Measurements from ENCODE around the gene GABRP. TPM values are rescaled to one million over a fixed set of nuclear protein-coding genes. Genes with fewer than 3 reads are reported as not detected.
"Not testable (repeated sequence)": the region's sequence is repeated elsewhere in the genome, so short reads cannot be mapped to it uniquely, and the experiment has no call there.

The GABRP gene
- total RNA-seq, 1 experiment from 2014 or later = not detected

- not testable (repeated sequence) for DNase-seq (ENCODE audit: low read depth)
Measured at GRCh38 chr5:170754508-170754907, 29.0 kb upstream of the GABRP start.

DNA sequence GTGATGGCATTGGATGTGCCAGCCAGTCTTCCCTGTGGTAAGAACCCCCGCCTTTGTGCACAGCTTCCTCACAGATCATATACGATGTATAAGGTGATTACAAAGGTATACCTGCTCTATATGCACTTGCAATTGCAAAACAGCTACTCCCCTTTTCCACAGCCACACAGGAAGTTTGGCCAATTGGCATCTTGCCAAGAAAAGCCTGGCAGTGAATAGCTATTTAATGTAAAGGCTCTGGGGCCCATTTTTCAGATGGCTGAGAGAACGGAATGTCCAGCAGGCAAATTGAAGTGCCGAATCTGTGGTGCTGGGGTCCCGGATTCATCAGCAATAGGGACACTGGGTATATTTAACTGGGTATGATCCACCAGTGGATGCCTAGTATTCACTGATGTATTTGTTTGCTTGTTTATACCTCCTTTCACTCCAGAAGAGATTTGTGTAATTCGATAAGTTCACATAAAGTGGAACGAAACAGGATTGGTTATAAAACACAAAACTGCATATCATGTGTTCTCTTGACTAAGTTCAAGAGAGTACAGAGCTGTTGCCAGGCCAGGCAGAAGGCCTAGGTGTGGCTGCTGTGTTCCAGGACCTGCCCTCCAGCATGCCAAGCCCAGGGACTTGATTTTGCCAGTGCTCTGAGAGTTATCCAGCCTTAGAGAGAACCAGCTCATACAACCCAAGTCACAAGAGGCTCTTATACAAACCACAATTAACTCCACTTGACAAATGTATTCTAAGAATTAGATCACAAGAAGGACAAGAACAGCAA lies 27.7 kb upstream of the GABRP start:
- DNase-seq (ENCODE audit: low read depth) = no peak

DNA sequence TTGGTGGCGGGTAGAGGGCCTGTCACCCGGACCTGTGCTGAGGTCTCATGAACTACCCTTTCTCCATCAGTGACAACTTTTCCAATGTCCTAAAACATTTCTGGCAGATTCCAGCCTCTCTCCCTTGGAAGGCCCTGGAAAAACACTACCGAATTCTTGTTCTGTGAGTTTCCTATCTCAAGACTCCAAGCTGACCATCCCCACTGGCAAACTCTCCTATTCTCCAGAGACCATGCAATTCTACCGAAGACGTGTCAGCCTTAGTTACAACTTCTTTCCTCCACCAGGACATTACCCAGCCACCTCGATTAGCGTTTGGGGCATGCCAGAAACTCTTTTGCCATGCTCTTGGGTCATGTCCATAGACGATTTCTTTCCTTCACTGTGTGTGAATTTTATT lies 26.8 kb upstream of the GABRP start:
- DNase-seq (ENCODE audit: low read depth) = no peak

GRCh38 chr5:170757182-170757601 lies 26.3 kb upstream of the GABRP start:
- DNase-seq (ENCODE audit: low read depth) = no peak

- no peak for DNase-seq (ENCODE audit: low read depth)
Measured at GRCh38 chr5:170757669-170758068, 25.9 kb upstream of the GABRP start.

GRCh38 chr5:170758481-170758880 lies 25.0 kb upstream of the GABRP start:
- no peak for DNase-seq (ENCODE audit: low read depth)

- DNase-seq (ENCODE audit: low read depth) = no peak
Measured at GRCh38 chr5:170760113-170760512, 23.4 kb upstream of the GABRP start.

DNA sequence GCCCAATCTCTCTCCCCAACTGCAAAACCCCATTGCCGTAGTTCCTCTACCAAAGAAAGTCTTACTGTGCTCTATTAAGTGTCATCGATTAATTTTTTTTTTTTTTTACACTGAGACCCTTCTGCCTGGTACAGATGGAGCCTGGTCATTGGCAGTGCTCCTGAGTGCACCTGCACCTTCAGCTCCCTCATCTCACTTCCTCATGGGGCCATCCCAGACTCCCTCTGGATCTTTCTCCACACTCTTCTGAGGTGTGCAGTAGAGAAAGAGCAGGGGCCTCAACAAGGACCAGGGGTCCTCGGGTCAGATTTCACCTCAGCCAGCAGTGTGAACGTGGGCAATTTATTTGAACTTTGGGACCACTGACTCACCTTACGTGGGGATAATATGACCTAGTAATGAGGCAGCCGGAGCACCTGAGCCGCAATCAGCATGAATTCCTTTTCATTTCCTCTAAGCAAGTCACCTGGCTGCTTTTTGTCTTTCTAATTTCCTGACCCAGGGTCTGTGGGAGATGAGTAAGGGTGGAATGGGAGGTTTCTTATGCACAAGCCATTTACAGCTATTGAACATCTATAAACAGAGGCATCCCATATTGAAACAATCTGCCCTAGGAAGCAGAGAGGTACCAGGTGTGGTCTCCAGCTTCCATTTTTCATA lies 22.3 kb upstream of the GABRP start:
- DNase-seq (ENCODE audit: low read depth) = no peak

GRCh38 chr5:170761708-170762066 lies 21.8 kb upstream of the GABRP start:
- no peak for DNase-seq (ENCODE audit: low read depth)

DNA sequence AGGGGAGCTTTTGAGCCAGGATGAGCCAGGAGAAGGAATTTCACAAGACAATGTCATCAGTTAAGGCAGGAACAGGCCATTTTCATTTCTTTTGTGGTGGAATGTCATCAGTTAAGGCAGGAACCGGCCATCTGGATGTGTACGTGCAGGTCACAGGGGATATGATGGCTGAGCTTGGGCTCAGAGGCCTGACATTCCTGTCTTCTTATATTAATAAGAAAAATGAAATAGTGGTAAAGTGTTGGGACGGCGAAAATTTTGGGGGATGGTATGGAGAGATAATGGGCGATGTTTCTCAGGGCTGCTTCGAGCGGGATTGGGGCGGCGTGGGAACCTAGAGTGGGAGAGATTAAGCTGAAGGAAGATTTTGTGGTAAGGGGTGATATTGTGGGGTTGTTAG lies 21.2 kb upstream of the GABRP start:
- not testable (repeated sequence) for DNase-seq (ENCODE audit: low read depth)

DNA sequence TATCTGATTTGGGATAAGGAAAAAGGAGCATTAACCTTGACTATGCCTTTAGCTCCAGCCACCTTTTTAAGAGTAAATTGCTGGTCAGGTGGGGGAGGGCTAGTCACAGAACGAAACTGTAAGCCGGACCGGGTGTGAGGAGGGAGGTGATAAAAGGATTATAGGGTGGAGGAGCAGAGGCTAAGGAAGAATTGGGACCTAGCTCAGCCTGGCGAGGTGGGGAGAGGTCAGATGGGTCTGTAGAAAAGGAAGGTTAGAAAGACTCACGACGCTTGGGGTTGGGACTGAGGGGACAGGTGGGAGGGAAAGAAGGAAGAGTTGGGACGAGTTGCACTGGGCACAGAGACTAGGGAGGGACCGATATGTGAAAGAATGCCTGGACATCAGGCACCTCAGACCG lies 17.7 kb upstream of the GABRP start:
- not testable (repeated sequence) for DNase-seq (ENCODE audit: low read depth)

GRCh38 chr5:170769246-170769645 lies 14.3 kb upstream of the GABRP start:
- DNase-seq (ENCODE audit: low read depth) = no peak

DNA sequence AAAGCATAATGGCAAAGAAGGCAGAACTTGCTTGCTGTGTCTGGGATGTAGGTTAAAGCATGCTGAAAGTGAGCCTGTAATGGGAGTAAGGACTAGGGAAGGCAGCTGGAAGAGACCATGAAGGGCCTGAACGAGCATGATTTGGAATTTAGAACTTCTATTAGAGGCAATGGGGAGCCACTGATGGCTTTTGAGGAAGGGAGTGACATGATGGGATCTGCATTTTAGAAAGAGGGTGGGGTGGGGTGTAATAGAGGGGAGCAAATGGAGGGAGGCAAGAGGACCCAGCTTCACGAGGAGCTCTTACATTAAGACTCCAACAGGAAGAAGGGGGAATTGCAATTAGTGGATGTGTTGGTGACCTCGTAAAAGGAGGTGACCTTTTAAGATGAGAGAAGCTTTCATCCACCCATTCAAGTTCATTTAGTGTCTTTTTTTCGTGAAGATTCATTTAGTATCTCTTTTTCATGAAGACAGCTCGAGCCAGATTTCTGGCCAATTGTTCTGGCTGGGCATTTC lies 13.6 kb upstream of the GABRP start:
- no peak for DNase-seq (ENCODE audit: low read depth)

GRCh38 chr5:170771496-170771895 lies 12.0 kb upstream of the GABRP start:
- DNase-seq (ENCODE audit: low read depth) = no peak

DNA sequence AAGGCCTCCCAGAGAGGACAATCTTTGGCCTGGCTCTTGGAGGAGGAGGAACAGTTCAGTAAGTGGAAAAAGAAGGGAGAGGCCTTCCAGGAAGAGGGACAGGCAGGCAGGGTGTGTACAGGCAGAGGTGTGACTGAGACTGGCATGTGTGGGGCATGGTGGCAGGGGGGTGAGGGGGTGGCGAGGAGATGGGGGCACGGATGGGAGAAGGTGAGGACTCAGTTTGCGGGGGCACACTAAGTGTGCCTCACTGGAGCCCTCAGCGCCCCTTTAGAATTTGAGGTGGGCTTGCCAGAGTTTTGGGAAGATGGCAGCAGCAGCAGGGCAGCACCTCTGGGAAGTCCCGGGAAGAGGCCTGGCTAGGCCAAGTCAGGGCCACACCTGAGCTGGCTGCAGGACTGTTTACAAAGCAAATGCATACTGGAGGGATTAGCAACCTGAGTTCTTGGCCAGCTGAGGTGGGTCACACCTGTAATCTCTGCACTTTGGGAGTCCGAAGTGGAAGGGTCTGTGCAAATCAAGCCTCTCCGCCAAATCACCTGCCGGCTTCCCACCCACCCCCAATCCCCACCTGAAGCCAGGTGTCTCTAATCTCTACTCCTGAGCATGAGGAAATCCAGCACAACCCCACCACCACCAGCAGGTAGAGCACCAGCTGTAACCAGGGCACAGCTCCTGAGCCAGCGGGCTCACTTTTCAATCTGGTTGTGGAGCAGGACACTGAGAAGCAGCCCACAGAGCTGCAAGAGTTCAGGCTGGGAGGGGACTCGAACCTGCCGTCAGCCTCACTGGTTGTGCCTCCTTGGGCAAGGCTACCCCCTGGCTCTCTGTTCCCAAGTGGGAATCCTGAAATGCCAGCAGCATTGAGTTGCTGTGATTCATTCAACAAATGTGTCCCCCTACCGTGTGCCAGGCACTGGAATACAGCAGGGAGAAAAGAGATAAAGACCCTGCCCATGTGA lies 10.2 kb upstream of the GABRP start:
- DNase-seq (ENCODE audit: low read depth) = no peak

- no peak for DNase-seq (ENCODE audit: low read depth)
Measured at GRCh38 chr5:170774831-170775230, 8.7 kb upstream of the GABRP start.

GRCh38 chr5:170781946-170782345 lies 1.6 kb upstream of the GABRP start:
- DNase-seq (ENCODE audit: low read depth) = no peak

GRCh38 chr5:170782438-170782837 lies 1.1 kb upstream of the GABRP start:
- no peak for DNase-seq (ENCODE audit: low read depth)

GRCh38 chr5:170785416-170785815 lies 1.9 kb downstream of the GABRP start:
- DNase-seq (ENCODE audit: low read depth) = no peak

DNA sequence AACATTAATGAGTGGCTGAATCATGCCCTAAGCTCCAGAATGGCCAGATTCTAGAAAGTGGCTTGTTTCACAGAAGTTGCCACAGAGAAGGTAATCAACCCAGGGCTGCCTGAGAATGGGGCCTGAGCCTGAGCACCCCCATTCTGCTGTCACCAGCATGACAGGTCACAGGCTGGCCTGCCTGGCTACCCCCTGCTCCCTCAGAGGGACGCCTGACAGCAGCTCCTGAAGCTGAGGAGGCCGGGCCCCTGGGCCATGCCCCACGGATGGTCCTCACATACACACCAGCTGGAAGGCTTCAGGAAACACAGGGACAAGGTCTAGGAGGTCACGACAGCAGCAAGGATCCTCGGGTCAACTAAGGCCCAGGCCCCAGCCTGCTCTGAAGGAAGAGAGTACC lies 3.7 kb downstream of the GABRP start:
- no peak for DNase-seq (ENCODE audit: low read depth)

DNA sequence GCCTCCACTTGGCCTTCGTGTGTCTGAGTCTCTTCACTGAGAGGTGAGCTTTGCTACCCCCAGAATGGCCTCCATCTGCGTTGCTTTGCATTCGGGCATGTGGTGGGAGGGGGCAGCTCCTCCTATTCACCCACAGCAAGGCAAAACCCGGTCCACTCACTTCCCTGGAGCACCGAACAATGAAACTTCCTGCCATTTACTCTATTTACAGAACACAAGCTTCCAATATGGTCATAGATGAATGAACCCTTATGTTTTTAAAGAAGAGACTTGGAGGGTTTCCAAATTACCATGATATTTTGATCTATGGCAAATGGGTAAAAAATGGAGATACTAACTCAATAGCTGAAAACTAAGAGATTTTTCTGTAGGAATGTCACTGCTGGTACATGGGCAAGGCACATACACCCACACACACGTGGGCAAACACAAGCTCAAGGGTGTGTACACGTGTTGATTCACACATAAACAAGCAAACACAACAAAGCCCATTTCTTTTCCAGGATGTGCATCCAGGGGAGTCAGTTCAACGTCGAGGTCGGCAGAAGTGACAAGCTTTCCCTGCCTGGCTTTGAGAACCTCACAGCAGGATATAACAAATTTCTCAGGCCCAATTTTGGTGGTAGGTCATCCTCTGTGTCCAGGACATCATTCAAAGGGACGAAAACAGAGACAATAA lies 5.2 kb downstream of the GABRP start:
- no peak for DNase-seq (ENCODE audit: low read depth)

Data from HT1080 (cell line).